ENCODE data around the gene LIPC.
A peak's percentile ranks its signal among the peaks of the same experiment; 100 is the strongest.

LIPC gene

GRCh38 chr15:58545307-58546065 lies 113.7 kb downstream of the LIPC start:
- DNase-seq, result no peak

GRCh38 chr15:58546066-58546591 lies 114.3 kb downstream of the LIPC start:
- DNase-seq, result no peak

GRCh38 chr15:58546635-58547627 lies 115.1 kb downstream of the LIPC start:
- DNase-seq, result peak; percentile 24

- no peak for DNase-seq
These were observed 116.0 kb downstream of the LIPC start for GRCh38 chr15:58547628-58548307.

- no peak for DNase-seq
These were observed 116.7 kb downstream of the LIPC start for GRCh38 chr15:58548308-58549012.

- no peak for DNase-seq
These were observed 117.4 kb downstream of the LIPC start for GRCh38 chr15:58549013-58549784.

GRCh38 chr15:58549785-58550074 lies 117.9 kb downstream of the LIPC start:
- no peak for DNase-seq

- DNase-seq, result no peak
These were observed 119.4 kb downstream of the LIPC start for GRCh38 chr15:58551084-58551763.

GRCh38 chr15:58551764-58552504 lies 120.1 kb downstream of the LIPC start:
- no peak for DNase-seq

- no peak for DNase-seq
These were observed 120.9 kb downstream of the LIPC start for GRCh38 chr15:58552505-58553364.

- DNase-seq, result no peak
These were observed 121.7 kb downstream of the LIPC start for GRCh38 chr15:58553365-58553918.

- no peak for DNase-seq
These were observed 123.0 kb downstream of the LIPC start for GRCh38 chr15:58554758-58555157.

GRCh38 chr15:58555162-58556027 lies 123.6 kb downstream of the LIPC start:
- DNase-seq, result no peak

- no peak for DNase-seq
These were observed 124.2 kb downstream of the LIPC start for GRCh38 chr15:58556028-58556361.

GRCh38 chr15:58556541-58556940 lies 124.8 kb downstream of the LIPC start:
- no peak for DNase-seq

- no peak for DNase-seq
These were observed 127.0 kb downstream of the LIPC start for GRCh38 chr15:58558777-58559176.

- no peak for DNase-seq
These were observed 128.3 kb downstream of the LIPC start for GRCh38 chr15:58559904-58560588.

- DNase-seq, result no peak
These were observed 129.5 kb downstream of the LIPC start for GRCh38 chr15:58561321-58561720.
